SK-N-SH treated with all-trans-retinoic acid at 6 μM for 48 hours (cell line): Measurements from ENCODE around the gene IL17RD.

ENCODE experiments used
- GLIS3 ChIP-seq: fragments of 250-450 bp; sonication (Bioruptor Pico); IDR thresholded peaks from 2 replicates; pipeline ENCODE4 v1.5.0; 2020; ENCODE audit warnings: mild to moderate bottlenecking, moderate library complexity
- SNAI2 ChIP-seq: fragments of 250-450 bp; sonication (Bioruptor Pico); IDR thresholded peaks from 2 replicates; pipeline ENCODE4 v1.5.0; 2020; ENCODE audit warnings: mild to moderate bottlenecking, moderate library complexity

GRCh38 chr3:57140894-57141293, 24.3 kb downstream of the IL17RD start:
- TF ChIP-seq SNAI2, result no peak
- TF ChIP-seq GLIS3 (CRISPR knock-in tag), result no peak
